NCI-H446 treated with DMSO at 0.1 percent for 48 hours (cell line): Measurements from ENCODE around the gene IQGAP1.

Experiments used
- DNase-seq: peaks from one replicate; lab custom pipeline; 2025; lab: John Stamatoyannopoulos, UW

IQGAP1 gene

DNA sequence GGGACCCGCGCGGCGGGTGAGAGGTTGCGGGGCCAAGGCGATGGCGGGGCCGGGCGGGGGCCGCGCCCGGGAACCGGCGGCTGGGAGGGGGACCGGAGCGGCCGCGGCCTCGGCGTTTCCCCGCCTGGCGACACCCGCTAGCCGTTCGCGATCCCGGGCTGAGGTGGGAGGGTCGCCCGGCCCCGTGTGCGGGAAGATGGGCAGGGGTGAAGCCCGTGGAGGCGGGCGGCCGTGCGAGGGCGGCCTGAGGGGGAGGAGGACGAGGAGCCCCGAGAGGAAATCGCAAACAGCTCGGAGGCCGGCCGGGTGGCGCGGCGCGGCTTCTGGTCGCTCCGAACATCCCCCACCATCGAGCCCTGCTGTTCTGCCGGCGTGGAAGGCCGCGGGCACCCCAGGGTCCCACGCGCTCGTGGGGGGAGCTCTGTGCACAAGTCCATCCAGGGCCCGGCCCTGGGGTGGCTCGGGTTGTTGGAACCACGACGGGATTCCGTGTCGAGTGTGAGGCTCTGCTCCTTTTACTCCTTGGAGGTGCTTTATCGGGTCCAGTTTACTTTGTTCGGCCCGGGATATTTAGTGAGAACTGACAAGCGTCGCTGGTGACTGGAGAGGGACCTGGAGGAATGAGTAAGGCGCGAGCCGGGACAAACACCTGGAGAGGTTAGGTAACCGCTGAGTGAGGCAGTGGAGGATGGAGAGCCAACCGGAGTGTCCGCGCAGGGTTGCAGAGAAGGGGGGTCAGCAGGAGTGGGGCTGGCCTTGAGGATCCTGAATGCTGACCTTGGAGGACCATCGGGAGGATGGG lies 142.4 kb downstream of the IQGAP1 start:
- DNase-seq, result no peak

DNA sequence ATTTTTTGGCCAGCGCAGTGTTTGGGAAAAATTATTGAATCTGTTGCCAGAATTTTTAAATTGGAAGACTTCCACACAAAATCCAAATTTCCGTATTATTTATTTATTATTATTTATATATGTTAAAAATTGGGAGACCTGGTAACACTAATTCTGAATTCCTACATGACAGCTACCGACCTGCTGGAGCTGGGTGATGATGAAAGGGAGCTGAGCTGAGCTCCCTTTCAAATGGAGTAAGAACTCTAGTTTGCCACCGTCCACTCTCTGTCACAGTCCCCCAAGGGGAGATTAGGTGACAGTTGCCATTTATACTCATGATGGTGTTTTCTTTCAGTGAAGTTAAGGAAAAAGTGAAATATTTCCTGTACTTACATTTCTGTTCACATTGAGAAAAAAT lies 143.1 kb downstream of the IQGAP1 start:
- DNase-seq, result no peak

DNA sequence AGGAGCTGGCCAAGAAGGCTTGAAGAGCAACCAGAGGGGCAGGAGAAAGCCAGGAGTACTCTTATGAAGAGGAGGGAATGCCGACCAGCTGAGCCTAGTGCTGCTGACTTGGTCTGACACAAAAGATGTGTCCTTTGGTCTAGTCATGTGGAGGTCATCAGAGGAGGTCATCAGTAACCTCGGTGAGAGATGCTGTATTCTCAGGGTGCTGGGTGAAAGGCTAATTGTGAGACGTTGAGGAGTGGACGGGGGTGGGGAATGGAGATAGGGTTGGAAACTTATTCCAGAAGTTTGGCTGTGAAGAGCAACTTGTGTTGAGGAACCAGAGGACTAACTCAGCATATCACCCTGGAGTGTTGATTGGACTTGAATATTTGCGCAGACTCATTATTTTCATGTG lies 147.2 kb downstream of the IQGAP1 start:
- DNase-seq, result no peak

DNA sequence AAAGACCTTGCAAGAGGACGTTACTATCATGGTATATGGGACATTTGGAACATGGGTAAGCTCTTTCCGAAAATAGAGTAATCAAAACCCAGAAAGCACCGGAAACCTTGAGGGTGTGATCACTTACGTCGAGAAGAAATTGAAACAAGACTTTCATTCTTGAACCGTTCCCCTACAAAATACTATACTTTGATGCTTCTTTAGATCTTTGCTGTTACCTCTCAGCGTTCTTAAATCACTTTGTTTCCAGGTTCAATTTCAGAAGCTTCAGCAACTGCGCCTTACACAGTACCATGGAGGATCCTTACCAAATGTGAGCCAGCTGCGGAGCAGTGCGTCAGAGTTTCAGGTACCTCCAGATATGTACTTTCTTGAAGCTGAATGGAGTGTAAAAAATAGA lies 151.7 kb downstream of the IQGAP1 start:
- no peak for DNase-seq

DNA sequence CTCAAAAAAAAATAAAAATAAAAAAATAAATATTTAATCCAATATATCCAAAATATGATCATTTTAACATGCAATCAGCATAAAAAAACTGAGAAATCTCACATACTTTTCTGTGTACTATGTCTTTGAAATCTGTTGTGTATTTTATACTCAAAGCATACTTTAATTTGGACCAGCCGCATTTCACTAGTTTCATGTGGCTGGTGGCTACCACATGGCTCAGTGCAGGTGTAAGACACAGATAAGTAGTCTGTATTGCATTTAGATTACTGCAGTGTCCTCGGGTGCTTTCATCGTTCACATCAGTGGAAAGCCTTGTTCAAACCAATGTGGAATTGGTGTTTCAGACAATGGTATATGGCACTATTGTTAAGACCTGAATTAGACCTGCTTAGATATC lies 152.7 kb downstream of the IQGAP1 start:
- no peak for DNase-seq

DNA sequence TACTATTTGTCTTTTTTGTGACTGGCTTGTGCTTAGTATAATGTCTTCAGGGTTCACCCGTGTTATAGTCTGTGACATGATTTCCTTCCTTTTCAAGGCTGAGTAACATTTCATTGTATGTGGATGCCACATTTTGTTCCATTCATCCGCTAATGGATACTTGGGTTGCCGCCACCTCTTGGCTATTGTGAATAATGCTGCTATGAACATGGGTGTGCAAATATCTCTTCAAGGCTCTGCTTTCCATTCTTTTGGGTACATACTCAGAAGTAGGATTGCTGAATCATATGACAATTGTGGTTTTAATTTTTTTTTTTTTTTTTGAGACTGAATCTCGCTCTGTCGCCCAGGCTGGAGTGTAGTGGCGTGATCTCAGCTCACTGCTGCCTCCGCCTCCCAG lies 157.1 kb downstream of the IQGAP1 start:
- DNase-seq, result no peak

DNA sequence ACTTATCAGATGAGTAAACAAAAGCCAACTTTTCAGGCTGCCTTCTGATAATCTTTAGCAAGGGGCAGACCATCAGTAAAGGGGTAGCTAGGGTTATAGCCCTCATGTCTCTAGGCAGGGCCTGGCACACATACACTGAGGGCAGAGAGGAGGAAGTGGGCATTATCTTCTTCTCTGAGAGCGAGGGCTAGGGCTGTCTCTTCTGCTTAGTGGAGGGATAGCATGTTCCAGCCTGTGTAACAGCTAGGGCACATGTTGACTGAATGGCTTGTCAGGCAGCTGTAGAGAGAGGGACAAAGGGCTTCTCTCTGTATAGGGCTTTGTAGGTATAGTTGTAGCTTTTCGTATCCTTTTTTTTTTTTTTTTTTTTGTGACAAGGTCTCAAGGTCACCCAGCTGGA lies 159.5 kb downstream of the IQGAP1 start:
- DNase-seq, result no peak

DNA sequence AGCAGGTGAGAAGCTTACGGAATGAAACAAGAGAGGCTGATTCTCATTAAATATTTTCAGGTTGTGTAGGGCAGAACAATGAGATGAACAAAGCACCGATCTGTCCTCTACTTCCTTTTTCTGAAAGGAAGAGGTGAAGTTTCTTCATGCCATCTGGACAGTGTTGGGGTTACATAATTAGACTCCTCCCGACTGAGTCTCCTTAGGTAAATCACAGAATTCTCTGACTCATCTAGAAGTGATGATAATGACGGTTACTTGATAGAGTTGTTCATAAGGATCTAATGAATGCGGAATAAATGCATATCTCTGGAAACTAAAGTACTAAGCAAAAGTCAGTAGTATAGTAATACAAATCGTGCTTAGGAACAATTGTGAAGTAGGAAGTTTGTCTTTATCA lies 162.9 kb downstream of the IQGAP1 start:
- no peak for DNase-seq
